ENCODE measurements around the gene AQP12A.
"Not testable (repeated sequence)": the region's sequence is repeated elsewhere in the genome, so short reads cannot be mapped to it uniquely, and the experiment has no call there.

Gene AQP12A

DNA sequence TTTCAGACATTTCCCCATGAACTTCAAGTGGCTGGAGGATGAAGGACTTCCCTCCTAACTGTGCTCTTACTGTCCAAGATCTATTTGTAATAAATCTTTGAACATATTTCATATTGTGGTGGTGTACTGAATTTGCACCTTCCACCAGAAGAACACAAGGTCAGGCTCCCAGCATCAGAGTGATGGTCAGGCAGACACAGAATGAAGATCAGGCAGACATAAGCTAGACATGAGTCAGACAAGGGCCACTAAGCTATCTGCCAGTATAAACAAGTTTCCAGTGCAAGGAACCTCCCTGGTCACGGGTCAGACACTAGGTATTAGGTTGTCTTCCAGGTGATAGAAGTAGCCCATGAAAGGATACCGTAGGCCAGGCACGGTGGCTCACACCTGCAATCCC lies 29.0 kb upstream of the AQP12A start:
- no peak for DNase-seq

DNA sequence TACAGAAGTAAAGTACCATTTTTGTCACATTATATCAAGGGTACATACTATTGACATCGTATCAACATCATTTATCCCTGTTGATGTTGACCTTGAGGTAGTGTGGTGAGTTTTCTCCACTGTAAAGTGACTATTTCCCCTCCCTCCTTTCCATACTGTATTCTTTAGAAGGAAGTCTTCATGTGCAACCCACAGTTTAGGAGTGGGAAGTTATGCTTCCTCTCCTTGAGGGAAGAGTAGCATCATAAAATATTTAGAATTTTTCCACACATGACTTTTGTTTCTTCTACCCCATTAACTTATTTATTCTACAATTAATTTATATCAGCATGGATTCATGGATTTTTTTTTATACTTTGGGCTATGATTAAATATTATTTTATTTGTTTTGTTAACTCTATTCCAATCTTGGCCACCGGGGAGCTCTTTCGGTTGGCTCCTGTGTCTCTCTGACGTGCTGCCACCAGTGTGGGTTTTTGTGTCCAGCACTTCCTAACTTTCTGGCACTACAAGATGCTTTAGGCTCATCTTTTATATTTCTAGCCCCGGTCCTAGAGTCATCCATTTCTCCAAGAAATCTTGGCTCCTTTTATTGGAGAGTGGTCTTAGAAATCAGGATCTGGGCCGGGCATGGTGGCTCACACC lies 28.0 kb upstream of the AQP12A start:
- DNase-seq = no peak

DNA sequence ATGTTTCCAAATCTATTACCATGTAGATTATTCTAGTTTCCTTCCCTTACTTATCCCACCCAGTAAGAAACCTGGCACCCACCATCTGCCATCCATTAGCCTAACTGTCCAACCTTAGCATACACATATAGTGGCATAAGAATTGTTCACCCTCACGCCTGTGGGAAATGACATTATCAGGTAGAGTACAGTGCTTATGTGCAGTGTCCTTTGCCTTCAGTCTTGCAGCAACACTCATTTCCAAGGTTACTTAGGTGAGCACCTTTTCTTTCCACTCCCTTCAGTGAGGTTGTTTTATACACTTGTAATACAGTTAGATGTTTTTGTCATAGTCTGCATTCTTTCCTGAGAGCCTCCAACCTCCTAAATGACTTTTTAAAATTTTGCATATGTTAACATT lies 27.0 kb upstream of the AQP12A start:
- DNase-seq = no peak

DNA sequence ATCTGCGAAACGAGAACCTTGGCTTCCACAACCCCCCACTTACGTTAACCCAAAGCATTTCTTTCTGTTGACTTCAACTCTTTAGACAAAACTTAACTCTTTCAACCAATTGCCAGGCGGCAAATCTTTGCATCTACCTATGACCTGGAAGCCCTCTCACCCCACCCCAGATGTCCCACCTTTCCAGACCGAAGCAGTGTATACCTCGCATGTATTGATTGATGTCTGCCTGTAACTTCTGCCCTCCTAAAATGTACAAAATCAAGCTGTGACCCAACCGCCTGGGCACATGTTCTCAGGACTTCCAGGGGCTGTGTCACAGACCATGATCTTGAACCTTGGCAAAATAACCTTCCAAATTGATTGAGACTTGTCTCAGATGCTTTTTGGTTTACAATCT lies 21.3 kb upstream of the AQP12A start:
- DNase-seq = no peak

DNA sequence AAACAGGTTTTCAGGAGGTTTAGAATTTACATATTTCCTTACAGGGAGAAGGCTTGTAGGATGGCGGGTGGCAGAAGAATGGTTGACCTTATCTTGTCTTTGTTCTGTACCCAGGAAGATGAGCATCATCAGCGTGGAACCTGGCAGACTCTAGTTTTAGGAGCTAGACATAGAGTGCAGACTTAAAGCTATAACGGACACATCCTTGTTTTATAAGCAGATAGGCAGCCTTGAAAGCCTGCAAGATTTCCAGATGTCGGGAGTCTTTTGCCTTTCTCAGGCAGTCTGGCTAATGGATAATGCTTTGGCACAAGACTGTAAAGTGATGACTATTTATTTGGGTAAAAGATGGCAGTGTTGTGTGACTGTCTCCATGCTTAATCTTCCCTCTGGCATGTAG lies 20.7 kb upstream of the AQP12A start:
- DNase-seq = no peak

DNA sequence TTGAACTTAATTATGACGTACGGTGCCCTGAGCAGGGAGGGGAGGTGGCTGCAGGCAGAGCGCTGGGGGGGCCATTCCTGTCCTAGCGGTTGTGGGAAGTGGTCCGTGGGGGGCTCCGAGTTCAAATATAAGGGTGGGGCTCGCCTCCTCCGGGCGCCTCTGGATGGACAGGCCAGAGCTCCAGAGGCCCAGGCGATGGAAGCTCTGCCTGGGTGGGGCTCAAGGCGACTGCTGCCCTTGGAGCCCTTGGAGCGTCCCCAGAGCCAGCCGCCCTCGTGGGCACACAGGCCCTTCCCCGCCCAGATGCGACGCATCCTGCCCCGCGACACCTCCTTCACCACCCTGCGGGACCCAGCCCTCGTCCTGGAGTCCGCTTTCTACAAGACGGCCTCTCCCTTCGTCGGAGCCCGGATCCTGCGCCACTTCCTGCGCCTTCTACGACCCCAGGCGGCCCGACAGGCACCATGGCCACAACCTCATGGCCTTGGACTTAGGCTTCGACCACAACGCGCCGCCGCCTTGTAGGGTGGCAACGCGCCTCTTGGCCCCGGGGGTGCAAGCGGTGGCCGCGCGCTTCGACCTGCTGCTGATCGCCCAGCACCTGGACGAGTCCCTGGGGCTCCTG lies 19.5 kb upstream of the AQP12A start:
- DNase-seq = no peak

DNA sequence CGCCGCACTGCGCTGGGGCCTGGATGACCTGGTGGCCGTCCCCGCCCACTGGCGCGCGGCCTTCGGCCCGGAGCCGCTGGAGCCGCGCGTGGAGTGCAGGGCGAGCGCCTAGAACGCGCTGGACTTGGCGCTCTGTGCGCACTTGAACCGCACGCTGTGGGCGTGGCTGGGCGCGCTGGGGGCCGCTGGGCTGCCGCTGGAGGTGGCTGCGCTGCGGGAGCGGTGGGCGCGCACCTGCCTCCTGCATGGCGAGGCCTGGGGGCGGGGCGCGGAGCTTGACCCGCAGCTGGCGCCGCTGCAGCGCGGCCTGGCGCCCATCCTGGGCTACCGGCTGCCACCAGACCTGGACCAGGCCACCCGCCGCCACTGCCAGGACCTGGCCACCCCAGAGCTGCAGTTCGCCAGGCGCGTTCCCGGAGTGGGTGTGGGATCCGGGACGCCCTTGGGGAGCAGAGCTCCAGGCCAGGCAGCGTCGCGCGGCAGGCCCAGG lies 18.9 kb upstream of the AQP12A start:
- no peak for DNase-seq

DNA sequence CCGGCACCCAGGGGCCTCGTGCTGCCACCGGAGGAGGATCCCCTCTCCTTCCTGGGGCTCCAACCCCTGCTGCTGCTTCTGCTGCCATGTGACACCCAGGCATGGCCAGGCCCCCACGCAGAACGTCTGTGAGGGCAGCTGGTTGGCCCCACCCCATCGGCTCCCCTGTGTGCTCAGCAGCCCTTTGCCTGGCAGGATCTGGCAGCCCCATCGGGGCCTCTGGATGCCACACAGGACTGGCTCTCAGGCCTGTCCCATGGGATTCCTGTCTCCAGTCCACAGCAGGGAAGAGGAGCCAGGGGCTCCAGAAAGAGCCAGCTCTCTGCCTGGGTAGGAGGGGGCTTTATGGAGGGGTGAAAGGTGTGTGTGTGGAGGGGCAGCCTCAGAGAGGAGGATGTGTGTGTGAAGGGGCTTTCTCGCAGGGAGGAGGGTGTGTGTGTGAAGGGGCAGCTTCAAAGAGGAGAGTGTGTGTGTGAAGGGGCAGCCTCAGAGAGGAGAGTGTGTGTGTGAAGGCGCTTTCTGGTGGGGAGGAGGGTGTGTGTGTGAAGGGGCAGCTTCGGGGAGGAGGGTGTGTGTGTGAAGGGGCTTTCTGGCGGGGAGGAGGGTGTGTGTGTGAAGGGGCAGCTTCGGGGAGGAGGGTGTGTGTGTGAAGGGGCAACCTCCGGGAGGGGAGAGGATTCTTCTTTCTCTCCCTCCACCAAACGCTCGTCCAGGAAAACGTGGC lies 17.0 kb upstream of the AQP12A start:
- DNase-seq = not testable (repeated sequence)

DNA sequence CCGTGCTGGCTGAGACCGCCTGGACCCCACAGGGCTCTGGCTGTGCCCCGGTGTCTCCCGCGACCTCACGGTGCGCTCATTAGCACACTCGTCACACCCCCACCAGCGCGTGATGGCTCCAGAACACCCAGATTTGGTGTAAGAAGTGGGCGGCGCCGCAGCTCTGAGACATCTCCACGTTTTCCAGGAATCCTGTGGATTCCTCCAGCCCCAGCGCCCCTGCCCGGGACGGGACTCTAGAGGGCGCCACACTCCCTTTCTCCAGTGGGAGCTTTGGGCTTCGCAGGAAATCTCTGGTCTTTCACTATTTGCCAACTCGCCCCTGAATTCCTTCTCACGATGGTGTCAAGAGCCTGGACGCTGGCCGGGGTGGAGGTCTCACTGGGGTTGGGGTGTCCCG lies 16.3 kb upstream of the AQP12A start:
- not testable (repeated sequence) for DNase-seq

DNA sequence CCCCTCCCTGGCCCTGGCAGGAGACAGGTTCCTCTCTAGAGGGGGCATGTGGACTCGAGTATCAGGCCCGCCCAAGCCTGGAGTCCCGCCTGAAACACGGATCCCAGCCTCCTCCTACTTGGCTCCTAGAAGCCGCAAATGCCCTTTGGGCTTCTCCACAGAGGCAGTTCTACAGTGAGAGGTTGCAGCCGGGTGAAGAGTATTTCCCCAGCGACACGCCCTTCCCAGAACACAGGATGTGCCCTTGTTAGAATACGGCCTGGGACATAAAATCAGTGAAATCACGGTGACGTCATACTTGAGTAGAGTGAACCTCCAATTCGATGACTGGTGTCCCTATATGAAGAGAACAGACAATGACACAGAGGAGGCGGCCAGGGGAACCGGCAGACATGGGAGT lies 13.6 kb upstream of the AQP12A start:
- DNase-seq = not testable (repeated sequence)

DNA sequence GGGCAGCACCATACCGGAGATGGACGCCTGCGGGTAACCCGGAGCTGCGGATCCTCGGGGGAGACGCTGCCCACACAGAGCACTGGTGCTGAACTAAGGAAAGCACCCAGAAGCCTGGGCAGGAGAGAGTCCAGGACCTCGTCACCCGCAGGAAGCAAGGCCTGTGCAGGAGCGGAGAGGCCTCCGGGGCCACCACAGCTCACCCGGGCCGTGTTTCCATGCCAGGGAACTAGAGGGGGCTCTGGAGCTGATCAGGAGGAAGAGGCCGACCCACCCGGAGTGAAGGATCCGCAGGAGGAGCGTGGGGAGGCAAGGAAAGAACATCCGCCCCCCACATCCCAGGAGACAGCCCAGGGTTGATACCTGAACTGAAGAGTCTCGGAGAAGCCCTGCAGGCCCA lies 12.8 kb upstream of the AQP12A start:
- DNase-seq = not testable (repeated sequence)

DNA sequence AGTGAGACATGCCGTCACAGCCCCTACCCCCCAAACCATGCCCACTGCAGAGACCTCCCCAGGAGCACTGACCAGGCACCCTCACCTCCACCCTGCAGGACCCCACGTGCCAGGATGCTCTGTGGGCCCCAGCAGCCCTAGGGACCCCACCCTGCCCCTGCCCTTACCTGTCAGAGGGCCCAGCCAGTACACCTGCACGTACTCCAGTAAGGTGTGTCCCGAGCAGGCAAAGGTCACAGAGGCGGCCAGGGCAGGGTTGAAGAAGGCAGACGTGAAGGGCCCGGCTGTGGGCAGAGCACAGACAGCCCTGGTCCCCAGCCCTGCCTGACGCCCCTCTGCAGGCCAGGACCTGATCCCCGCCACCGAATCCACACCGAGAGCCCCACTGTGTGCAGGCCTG lies 11.5 kb upstream of the AQP12A start:
- not testable (repeated sequence) for DNase-seq

DNA sequence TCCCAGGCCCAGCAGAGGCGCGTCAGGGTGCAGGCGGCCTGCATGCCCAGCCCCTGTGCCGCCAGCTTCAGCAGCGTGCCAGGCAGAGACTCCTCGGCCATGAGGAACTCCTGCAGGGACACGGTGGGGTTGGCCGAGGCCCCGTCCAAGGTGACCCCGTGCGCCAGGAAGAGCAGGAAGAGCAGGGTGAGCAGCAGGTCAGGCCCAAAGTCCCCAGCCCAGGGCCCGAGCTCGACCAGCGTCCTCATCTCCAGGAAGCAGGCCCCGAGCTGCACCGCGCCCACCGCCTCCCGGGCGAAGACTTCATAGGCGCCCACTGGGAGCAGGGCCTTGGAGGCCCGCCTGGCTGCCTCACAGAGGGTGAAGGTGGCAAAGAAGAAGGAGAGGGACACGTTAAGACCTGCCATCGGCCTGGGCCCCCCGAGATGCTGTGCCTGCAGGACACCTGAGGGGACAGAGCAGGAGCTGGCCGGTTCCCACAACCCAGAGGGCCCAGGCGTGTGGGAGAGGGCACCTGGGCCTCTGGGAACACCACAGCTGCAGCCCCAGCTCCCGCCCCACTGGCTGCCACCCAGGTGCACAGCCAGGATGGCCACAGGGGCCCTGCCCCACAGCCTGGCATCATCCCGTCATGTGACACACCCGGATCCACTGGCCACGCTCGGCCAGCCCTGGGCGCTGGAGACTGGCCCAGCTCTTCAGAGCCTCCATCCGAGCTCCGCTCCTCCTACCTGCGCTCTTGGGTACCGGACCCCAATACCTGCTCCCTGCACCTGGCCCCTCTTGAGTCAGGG lies 9.0 kb upstream of the AQP12A start, which contains the start of gene AQP12B:
TSS of gene AQP12B (minus strand) at position 455 of the 794 bp plus-strand sequence. CDS start at position 407, 48 bp downstream.
- DNase-seq = not testable (repeated sequence)

DNA sequence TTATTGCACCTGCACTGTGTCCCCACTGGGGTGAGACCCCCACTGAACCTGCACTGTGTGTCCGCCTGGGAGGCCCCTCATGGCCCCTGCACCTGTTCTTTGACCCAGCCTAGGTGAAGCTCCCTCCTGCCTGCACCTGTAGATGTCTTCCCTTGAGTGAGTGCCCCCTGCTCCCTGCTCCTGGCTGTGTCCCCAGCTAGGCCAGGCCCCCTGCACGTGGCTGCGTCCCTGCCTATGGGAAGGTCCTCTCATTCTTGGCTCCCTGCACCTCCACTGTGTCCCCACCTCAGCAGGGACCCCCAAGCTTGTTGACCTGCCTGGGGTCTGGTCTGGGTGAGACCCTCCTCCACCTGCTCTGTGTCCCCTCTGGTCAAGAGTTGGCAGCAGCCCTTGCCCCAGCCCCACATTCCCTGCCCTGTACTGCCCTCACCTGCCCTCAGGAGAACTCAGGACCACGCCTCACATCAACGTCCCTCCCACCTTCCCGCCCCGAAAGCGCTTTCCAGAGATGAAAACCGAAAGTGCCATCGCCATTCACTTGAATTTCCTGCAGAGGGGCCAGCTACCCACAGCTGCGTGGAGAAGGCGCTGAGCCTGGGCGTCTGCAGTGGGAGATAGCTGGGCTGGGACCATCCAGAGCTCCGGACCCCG lies 8.2 kb upstream of the AQP12A start:
- DNase-seq = not testable (repeated sequence)

DNA sequence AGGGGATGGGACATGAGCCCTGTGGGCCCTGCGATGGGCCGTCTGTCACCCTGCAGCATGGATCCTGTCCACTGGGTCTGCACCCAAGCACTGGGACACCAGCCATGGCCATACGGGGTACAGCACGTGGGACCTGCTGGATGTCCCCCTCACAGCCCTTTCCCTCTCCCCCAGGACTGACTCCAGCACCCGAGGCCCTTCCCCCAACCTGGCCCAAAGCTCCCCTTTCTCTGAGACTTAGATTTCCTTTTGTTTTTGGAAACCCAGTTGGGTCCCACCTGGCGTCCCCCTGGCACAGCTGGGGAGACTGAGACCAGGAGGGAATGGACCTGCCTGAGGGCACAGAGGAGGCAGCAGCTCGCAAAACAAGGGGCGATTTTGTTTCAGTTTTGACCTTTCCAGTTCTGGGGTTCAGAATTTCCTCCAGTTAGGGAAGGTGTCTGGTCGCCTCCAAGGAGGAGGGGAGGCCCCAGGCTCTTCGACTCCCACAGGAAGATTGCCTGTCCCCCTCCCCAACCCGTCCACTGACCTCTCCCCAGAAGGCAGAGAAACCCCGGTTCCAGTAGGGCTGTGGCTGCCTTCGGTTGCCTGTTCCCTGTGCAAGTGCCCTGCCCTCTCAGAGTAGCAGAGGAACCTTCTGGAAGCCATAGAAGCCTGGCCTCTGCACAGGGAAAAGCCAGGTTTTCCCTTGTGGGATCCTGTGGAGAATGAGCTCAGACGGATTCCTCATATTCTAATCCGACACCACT lies 7.5 kb upstream of the AQP12A start:
- not testable (repeated sequence) for DNase-seq

DNA sequence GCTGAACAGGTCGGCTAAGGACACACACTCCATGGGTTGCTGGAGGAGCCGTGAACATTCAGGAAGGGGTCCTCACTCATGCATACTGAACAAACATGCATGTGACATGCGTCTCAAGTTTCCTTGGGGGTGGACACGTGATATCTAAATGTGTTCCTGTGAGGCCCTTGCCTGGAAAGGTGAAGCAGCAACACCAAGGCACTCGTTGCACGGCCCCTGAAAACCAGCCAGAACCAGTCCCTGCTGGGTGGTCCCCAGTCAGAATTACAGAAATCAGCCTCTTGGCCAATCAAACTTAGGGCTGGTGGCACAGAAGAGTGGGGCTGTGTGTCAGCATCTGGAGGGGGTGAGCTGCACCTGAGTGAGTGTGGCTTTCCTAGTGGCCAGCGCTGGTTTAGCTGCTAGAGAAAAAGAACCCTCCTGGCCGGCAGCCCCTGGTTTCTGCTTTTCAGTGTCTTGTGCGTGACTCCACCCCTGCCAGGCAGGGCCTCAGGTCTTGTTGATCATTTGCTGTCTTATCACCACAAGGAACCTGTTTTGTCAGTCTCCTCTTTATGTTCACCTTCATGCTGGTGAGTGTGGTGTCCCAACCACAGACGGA lies 5.8 kb upstream of the AQP12A start:
- DNase-seq = peak; percentile 9

DNA sequence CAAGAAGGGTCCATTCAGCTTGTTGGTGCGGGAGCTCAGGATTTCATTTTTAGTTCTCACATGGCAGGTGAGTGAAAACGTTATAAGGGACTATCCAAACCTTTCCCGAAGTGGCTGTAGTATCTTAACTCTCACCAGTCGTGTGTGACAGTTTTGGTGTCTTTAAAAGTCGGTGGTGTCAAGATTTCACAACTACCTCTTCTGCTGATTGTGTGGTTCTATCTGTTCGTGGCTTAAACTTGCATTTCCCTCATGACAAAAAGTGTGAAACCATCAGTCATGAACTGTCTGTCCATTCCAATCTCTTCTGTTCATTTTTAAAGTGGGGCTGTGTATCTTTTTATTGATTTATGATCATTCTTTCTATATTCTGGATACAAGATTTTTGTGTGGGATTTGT lies 5.2 kb upstream of the AQP12A start:
- no peak for DNase-seq

DNA sequence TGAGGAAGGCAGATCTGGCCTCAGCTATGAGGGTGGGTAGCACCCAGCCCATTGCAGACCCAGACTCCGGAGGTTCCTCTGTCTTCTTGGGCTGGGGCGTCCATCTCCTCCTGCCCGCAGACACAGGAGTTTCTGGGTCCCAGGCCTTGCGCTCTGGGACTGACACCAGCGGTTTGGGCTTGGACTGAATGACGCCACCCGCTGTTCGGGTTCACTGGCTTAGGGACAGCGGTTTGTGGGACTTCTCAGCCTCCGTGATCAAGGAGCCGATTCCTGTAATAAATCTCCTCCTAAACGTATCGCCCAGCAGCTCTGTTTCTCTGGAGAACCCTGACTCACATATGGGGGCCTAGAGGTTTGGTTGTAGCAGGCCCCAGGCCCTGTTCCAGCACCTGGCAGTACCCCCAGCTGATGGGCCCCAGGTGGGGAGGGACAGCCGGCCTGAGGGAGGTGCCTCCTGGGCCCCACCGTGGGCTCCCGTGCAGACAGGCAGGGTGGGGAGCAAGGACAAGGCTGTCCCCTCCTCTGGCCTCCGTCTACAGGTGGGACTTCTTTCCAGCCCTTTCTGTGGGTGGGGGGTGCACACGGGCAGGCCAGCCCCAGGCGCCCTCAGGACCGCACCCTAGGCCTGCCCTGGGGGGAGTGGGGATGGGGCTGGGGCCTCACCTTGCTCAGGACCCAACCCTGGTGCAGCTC lies 4.5 kb upstream of the AQP12A start:
- no peak for DNase-seq

DNA sequence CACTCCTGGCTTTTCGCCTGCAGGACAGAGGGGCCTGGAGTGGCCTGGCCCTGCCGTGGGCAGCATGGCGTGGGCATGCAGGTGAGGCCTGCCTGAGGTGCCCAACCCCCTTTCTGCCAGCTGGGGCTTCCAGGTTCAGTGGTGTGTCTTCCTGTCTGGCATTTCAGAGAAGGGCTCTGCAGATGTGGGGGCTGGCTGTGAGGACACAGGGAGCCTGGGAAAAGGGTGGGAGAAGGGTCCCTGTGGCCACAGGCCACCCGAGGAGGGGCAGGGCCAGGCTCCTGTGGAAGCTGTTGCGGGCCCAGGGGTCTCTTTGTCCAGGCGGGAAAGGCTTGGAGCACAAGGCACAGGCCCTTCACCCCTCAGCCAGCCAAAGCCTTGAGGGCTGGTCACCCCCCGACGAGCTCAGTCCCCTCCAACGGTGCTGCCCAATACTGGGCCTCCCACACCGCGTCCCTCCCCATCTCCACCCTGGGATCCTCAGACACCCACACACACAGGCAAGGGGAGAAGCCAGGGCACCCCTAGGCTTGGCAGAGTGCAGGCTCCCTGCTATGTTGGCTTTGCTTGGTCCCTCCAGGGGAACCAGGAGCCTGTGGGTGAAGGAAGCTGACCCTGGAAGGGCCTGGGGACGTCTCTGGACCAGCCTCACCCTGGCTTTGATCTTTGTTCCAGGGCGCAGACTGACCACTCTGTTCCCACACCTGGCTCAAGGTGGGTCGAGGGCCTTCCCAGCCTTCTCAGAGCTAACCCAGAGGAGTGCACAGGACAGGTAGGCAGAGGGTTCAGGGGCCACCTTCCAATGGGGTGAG lies 3.7 kb upstream of the AQP12A start:
- DNase-seq = no peak

DNA sequence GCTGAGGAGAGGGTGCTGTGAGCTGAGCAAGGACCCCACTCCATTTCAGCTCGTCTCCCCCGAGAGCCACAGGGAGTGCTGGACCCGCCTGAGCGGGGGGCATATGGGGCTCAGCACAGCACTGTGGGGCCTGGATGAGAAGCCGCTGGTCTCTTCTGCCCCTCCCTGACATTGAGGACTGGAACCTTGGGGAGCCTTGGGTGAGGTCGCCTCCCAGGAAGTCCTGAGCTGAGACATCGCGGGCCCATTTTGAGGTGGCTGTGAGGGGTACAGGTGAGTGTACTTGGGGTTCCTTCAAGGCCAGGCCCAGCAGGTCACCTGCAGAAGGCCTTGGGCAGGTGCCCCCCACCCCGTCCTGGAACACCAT lies 3.1 kb upstream of the AQP12A start:
- DNase-seq = no peak

Measured in NCI-H1436 (cell line).